Activated naive CD8-positive, alpha-beta T cell (primary cell): ENCODE results near the gene ABCF3.
"Not testable (repeated sequence)": the region's sequence is repeated elsewhere in the genome, so short reads cannot be mapped to it uniquely, and the experiment has no call there.

Source experiments
- H3K27ac Mint-ChIP-seq: one replicate; pipeline ENCODE4 v1.8.0; 2021; ENCODE audit warnings: mixed read lengths
- H3K27me3 Mint-ChIP-seq: one replicate; pipeline ENCODE4 v1.8.0; 2021; ENCODE audit warnings: mixed read lengths
- H3K36me3 Mint-ChIP-seq: one replicate; pipeline ENCODE4 v1.8.0; 2021; ENCODE audit warnings: mixed read lengths
- H3K4me1 Mint-ChIP-seq: one replicate; pipeline ENCODE4 v1.8.0; 2021; ENCODE audit warnings: low read depth, mixed read lengths
- H3K4me3 Mint-ChIP-seq: one replicate; pipeline ENCODE4 v1.8.0; 2021; ENCODE audit warnings: mild to moderate bottlenecking, mixed read lengths
- H3K9me3 Mint-ChIP-seq: one replicate; pipeline ENCODE4 v1.8.0; 2021; ENCODE audit warnings: low read depth, mixed read lengths

ABCF3 gene

GRCh38 chr3:184158404-184158803 lies 27.6 kb upstream of the ABCF3 start:
- Mint-ChIP-seq H3K36me3 (no peaks in the 10 kb centered on the region), H3K27ac (no peak overlapping the region), H3K4me1 (peaks cover 28% of the 10 kb centered on the region), H3K27me3 (no peaks in the 10 kb centered on the region), H3K4me3 (no peak overlapping the region), H3K9me3 (no peaks in the 10 kb centered on the region)

GRCh38 chr3:184160456-184160855 lies 25.5 kb upstream of the ABCF3 start:
- H3K4me1 Mint-ChIP-seq = peaks cover 28% of the 10 kb centered on the region

GRCh38 chr3:184162571-184163070 lies 23.4 kb upstream of the ABCF3 start:
- H3K36me3 Mint-ChIP-seq, H3K4me3 Mint-ChIP-seq, H3K27ac Mint-ChIP-seq, H3K27me3 Mint-ChIP-seq, H3K9me3 Mint-ChIP-seq: not testable (repeated sequence)
- H3K4me1 Mint-ChIP-seq = peaks cover 18% of the 10 kb centered on the region

More at GRCh38 chr3:184160456-184160855, 25.5 kb upstream of the ABCF3 start:
- Mint-ChIP-seq H3K27ac (no peak overlapping the region), H3K9me3 (no peaks in the 10 kb centered on the region), H3K36me3 (no peaks in the 10 kb centered on the region), H3K4me3 (no peak overlapping the region), H3K27me3 (no peaks in the 10 kb centered on the region)

GRCh38 chr3:184164648-184165330 lies 21.2 kb upstream of the ABCF3 start:
- Mint-ChIP-seq H3K27me3 (no peaks in the 10 kb centered on the region), H3K27ac (no peak overlapping the region), H3K9me3 (no peaks in the 10 kb centered on the region), H3K36me3 (no peaks in the 10 kb centered on the region), H3K4me3 (no peak overlapping the region), H3K4me1 (peaks cover 9% of the 10 kb centered on the region)

GRCh38 chr3:184165543-184165942 lies 20.5 kb upstream of the ABCF3 start:
- Mint-ChIP-seq H3K9me3 (no peaks in the 10 kb centered on the region), H3K36me3 (no peaks in the 10 kb centered on the region), H3K27ac (no peak overlapping the region), H3K4me3 (no peak overlapping the region), H3K4me1 (peaks cover 5% of the 10 kb centered on the region), H3K27me3 (no peaks in the 10 kb centered on the region)

- Mint-ChIP-seq H3K36me3 (no peaks in the 10 kb centered on the region), H3K4me3 (no peak overlapping the region), H3K27me3 (no peaks in the 10 kb centered on the region), H3K4me1 (peaks cover under 1% of the 10 kb centered on the region), H3K9me3 (no peaks in the 10 kb centered on the region), H3K27ac (no peak overlapping the region)
Measured at GRCh38 chr3:184166671-184167070, 19.3 kb upstream of the ABCF3 start.

GRCh38 chr3:184167786-184168185 lies 18.2 kb upstream of the ABCF3 start:
- Mint-ChIP-seq H3K36me3 (no peaks in the 10 kb centered on the region), H3K4me3 (no peak overlapping the region), H3K4me1 (no peaks in the 10 kb centered on the region), H3K9me3 (no peaks in the 10 kb centered on the region), H3K27me3 (no peaks in the 10 kb centered on the region), H3K27ac (no peak overlapping the region)

- Mint-ChIP-seq H3K36me3 (no peaks in the 10 kb centered on the region), H3K27ac (no peak overlapping the region)
Measured at GRCh38 chr3:184168363-184169120, 17.5 kb upstream of the ABCF3 start.

GRCh38 chr3:184169896-184170875 lies 15.8 kb upstream of the ABCF3 start:
- H3K27ac Mint-ChIP-seq = no peak overlapping the region
- no peaks in the 10 kb centered on the region for H3K36me3 Mint-ChIP-seq
- H3K9me3 Mint-ChIP-seq = no peaks in the 10 kb centered on the region
- no peaks in the 10 kb centered on the region for H3K27me3 Mint-ChIP-seq
- peaks cover 3% of the 10 kb centered on the region for H3K4me1 Mint-ChIP-seq
- H3K4me3 Mint-ChIP-seq = no peak overlapping the region

More at GRCh38 chr3:184168363-184169120, 17.5 kb upstream of the ABCF3 start:
- H3K4me1 Mint-ChIP-seq = no peaks in the 10 kb centered on the region
- H3K27me3 Mint-ChIP-seq = no peaks in the 10 kb centered on the region
- no peaks in the 10 kb centered on the region for H3K9me3 Mint-ChIP-seq
- H3K4me3 Mint-ChIP-seq = no peak overlapping the region

- H3K4me3 Mint-ChIP-seq = no peak overlapping the region
- H3K36me3 Mint-ChIP-seq = no peaks in the 10 kb centered on the region
- H3K4me1 Mint-ChIP-seq = peaks cover 14% of the 10 kb centered on the region
- H3K9me3 Mint-ChIP-seq = no peaks in the 10 kb centered on the region
- no peaks in the 10 kb centered on the region for H3K27me3 Mint-ChIP-seq
- H3K27ac Mint-ChIP-seq = peak overlapping the region; percentile 61
Measured at GRCh38 chr3:184171562-184171961, 14.4 kb upstream of the ABCF3 start.

GRCh38 chr3:184172681-184173373 lies 13.2 kb upstream of the ABCF3 start:
- no peaks in the 10 kb centered on the region for H3K27me3 Mint-ChIP-seq
- H3K4me3 Mint-ChIP-seq = no peak overlapping the region
- no peaks in the 10 kb centered on the region for H3K9me3 Mint-ChIP-seq
- H3K36me3 Mint-ChIP-seq = no peaks in the 10 kb centered on the region
- no peak overlapping the region for H3K27ac Mint-ChIP-seq
- H3K4me1 Mint-ChIP-seq = peaks cover 25% of the 10 kb centered on the region

GRCh38 chr3:184173374-184173722 lies 12.7 kb upstream of the ABCF3 start:
- Mint-ChIP-seq H3K4me3 (no peak overlapping the region), H3K27ac (no peak overlapping the region)

GRCh38 chr3:184174284-184174645 lies 11.7 kb upstream of the ABCF3 start:
- Mint-ChIP-seq H3K27me3 (no peaks in the 10 kb centered on the region), H3K36me3 (no peaks in the 10 kb centered on the region), H3K27ac (peak overlapping the region; percentile 77), H3K4me3 (peak overlapping the region; percentile 98), H3K9me3 (no peaks in the 10 kb centered on the region), H3K4me1 (peaks cover 33% of the 10 kb centered on the region)

More at GRCh38 chr3:184173374-184173722, 12.7 kb upstream of the ABCF3 start:
- Mint-ChIP-seq H3K36me3 (no peaks in the 10 kb centered on the region), H3K27me3 (no peaks in the 10 kb centered on the region), H3K4me1 (peaks cover 29% of the 10 kb centered on the region), H3K9me3 (no peaks in the 10 kb centered on the region)
